GM12878 (cell line): Measurements from ENCODE around the gene CCR5.

ENCODE experiments used
- CREM ChIP-seq: IDR thresholded peaks from 2 replicates; pipeline ENCODE4 v1.6.1; 2014; ENCODE audit warnings: antibody characterized with exemption, low read depth
- ETV6 ChIP-seq, 2 experiments: fragments of 450-650 bp in 1 of 2; IDR thresholded peaks in 1 of 2; conservative IDR thresholded peaks in 1 of 2; 2 replicates each; pipeline ENCODE4 v1.6.1; 2014; ENCODE audit warnings: antibody characterized with exemption in 1 of 2, borderline replicate concordance in 1 of 2, low read depth in 1 of 2, mild to moderate bottlenecking in 1 of 2, moderate library complexity in 1 of 2
- TF ChIP-seq, protein P1 (sequence below), 3 experiments: IDR thresholded peaks in 2 of 3; conservative IDR thresholded peaks in 1 of 3; 2 replicates each; pipeline ENCODE4 v1.5.1; 2011; ENCODE audit warnings: low read depth in 3 of 3, low read length in 3 of 3, mild to moderate bottlenecking in 3 of 3, control low read depth in 2 of 3, moderate library complexity in 2 of 3, inconsistent platforms in 1 of 3, mixed read lengths in 1 of 3; ENCODE audit not compliant: control insufficient read depth in 2 of 3, insufficient read depth in 1 of 3; ENCODE audit errors: extremely low read depth in 1 of 3

DNA sequence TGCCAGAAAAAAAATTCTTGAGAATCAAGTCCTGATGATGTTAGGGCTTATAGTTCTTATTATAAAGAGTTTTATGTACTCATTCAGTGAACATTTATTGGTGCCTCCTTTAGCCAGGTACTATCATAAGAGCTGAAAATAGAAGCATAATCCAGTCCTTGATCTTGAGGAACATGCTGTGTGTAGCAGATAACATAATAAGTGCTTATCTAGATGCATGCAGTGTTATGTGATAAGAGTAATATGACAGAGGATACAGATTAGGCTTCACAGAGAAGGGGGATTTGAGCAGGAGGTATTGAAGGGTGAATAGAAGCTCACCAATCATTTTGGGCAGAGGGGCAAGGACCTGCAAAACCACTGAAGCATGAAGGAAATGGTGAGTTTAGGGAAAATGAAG is 15.8 kb upstream of the CCR5 start:
- TF ChIP-seq CREM (no peak), ETV6 (conservative IDR thresholded peaks at IDR 0.05 in 1 of 2, IDR thresholded peaks at IDR 0.05 in 1 of 2; ENCODE audit: borderline replicate concordance in 1 of 2, low read depth in 1 of 2) (no peak)
- TF ChIP-seq, protein P1, sequence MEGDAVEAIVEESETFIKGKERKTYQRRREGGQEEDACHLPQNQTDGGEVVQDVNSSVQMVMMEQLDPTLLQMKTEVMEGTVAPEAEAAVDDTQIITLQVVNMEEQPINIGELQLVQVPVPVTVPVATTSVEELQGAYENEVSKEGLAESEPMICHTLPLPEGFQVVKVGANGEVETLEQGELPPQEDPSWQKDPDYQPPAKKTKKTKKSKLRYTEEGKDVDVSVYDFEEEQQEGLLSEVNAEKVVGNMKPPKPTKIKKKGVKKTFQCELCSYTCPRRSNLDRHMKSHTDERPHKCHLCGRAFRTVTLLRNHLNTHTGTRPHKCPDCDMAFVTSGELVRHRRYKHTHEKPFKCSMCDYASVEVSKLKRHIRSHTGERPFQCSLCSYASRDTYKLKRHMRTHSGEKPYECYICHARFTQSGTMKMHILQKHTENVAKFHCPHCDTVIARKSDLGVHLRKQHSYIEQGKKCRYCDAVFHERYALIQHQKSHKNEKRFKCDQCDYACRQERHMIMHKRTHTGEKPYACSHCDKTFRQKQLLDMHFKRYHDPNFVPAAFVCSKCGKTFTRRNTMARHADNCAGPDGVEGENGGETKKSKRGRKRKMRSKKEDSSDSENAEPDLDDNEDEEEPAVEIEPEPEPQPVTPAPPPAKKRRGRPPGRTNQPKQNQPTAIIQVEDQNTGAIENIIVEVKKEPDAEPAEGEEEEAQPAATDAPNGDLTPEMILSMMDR (IDR thresholded peaks at IDR 0.05 in 2 of 3, conservative IDR thresholded peaks at IDR 0.05 in 1 of 3; ENCODE audit: control insufficient read depth in 2 of 3, extremely low read depth in 1 of 3, insufficient read depth in 1 of 3, low read depth in 3 of 3, low read length in 3 of 3), result no peak
